K562 (cell line): ENCODE results near the gene NTN1. TPM values are rescaled to one million over a fixed set of nuclear protein-coding genes. Genes with fewer than 3 reads are reported as not detected.

Source experiments
- ATAC-seq: fragments of 200-7000 bp; cut with Tn5 transposase; 3 replicates; pipeline ENCODE4 v1.9.1; 2020; ENCODE audit warnings: moderate library complexity
- BruUV-seq: library from RNA; stranded (reverse); fragments of 400-500 nt; replicated peaks from 2 replicates; lab custom pipeline; 2021; lab: Mats Ljungman, UMichigan
- CTCF ChIA-PET: fragments of 300-600 bp; formaldehyde crosslinking; extraction: SDS; loops from one replicate; lab custom pipeline; 2021; ENCODE audit warnings: low intra/inter-chr PET ratio; lab: Yijun Ruan, JAX
- POLR2A ChIA-PET: fragments of 300-600, 350-650 bp; sonication (Branson Sonifier 250); formaldehyde crosslinking; extraction: SDS; loops from one replicate; lab custom pipeline; 2021; ENCODE audit warnings: antibody characterized with exemption, inconsistent platforms; lab: Yijun Ruan, JAX
- DNase-seq, 4 experiments: peaks; one replicate each; pipeline versions ENCODE4 v3.0.0 to v3.0.0-alpha.2; 2011 to 2018; ENCODE audit warnings: low spot score in 3 of 4, mixed read lengths in 3 of 4; ENCODE audit errors: extremely low read depth in 1 of 4
- FAIRE-seq: peaks from 2 replicates; lab custom pipeline; 2011; peaks lifted over from hg19 to GRCh38; lab: Jason Lieb, UNC
- H2AFZ ChIP-seq: 2 replicates; pipeline ENCODE4 v1.6.0; 2011; ENCODE audit warnings: low read depth, low read length, control low read depth, inconsistent platforms
- H3K27ac ChIP-seq: fragments of 200-600 bp; 3 replicates; pipeline ENCODE4 v1.8.0; 2011; ENCODE audit warnings: low read depth, mild to moderate bottlenecking, control low read depth, inconsistent platforms, low read length, moderate library complexity, mixed read lengths; ENCODE audit errors: extremely low read depth
- H3K27me3 ChIP-seq, 2 experiments: fragments of 300-600 bp in 1 of 2; 2 replicates in 1 of 2; 3 replicates in 1 of 2; pipeline versions ENCODE4 v1.6.0 to v1.8.0; 2011; ENCODE audit warnings: inconsistent platforms in 2 of 2, low read length in 2 of 2, mild to moderate bottlenecking in 1 of 2, mixed read lengths in 1 of 2, moderate library complexity in 1 of 2; ENCODE audit not compliant: control insufficient read depth in 2 of 2, insufficient read depth in 2 of 2
- H3K36me3 ChIP-seq: fragments of 300-600 bp; 3 replicates; pipeline ENCODE4 v1.8.0; 2011; ENCODE audit warnings: mild to moderate bottlenecking, low read length, inconsistent platforms; ENCODE audit not compliant: control insufficient read depth, insufficient read depth
- H3K4me1 ChIP-seq, 2 experiments: fragments of 200-600 bp in 1 of 2; replicated peaks in 1 of 2; 2 replicates in 1 of 2; 3 replicates in 1 of 2; pipeline versions ENCODE4 v1.5.1 to v1.8.0; 2011; ENCODE audit warnings: inconsistent platforms in 2 of 2, low read length in 2 of 2, mild to moderate bottlenecking in 1 of 2, mixed read lengths in 1 of 2, moderate library complexity in 1 of 2; ENCODE audit not compliant: control insufficient read depth in 2 of 2, insufficient read depth in 2 of 2
- H3K4me2 ChIP-seq: 2 replicates; pipeline ENCODE4 v1.6.1; 2011; ENCODE audit warnings: low read length, control low read depth, inconsistent platforms, mixed read lengths; ENCODE audit not compliant: insufficient read depth
- H3K4me3 ChIP-seq: fragments of 200-600 bp; sonication (generic), shearing (Covaris generic); 2 replicates; pipeline ENCODE4 v1.5.1; 2016; ENCODE audit warnings: control low read depth, inconsistent platforms
- H3K79me2 ChIP-seq: fragments of 200-600 bp; 3 replicates; pipeline ENCODE4 v1.8.0; 2011; ENCODE audit warnings: low read length, inconsistent platforms; ENCODE audit not compliant: control insufficient read depth, insufficient read depth
- H3K9ac ChIP-seq, 2 experiments: 2 replicates each; pipeline versions ENCODE4 v1.6.0 to v1.6.1; 2011; ENCODE audit warnings: low read depth in 2 of 2, low read length in 2 of 2, control low read depth in 1 of 2, inconsistent platforms in 1 of 2, mild to moderate bottlenecking in 1 of 2, mixed read lengths in 1 of 2; ENCODE audit not compliant: insufficient read depth in 1 of 2
- H3K9me1 ChIP-seq: one replicate; pipeline ENCODE4 v1.6.0; 2011; ENCODE audit warnings: inconsistent platforms, mild to moderate bottlenecking, low read length, moderate library complexity; ENCODE audit not compliant: control insufficient read depth, insufficient read depth
- H3K9me3 ChIP-seq: replicated peaks from 2 replicates; pipeline ENCODE4 v1.5.1; 2011; ENCODE audit warnings: low read depth, low read length, inconsistent platforms; ENCODE audit not compliant: control insufficient read depth, insufficient read depth
- H4K20me1 ChIP-seq: replicated peaks from 2 replicates; pipeline ENCODE4 v1.6.1; 2011; ENCODE audit warnings: low read length, inconsistent platforms, mixed read lengths; ENCODE audit not compliant: control insufficient read depth, insufficient read depth
- AFF1 ChIP-seq, 2 experiments: fragments of 450-650 bp; IDR thresholded peaks; 2 replicates each; pipeline ENCODE4 v1.6.1; 2018; ENCODE audit warnings: mild to moderate bottlenecking in 2 of 2, low read depth in 1 of 2; ENCODE audit not compliant: partially characterized antibody in 2 of 2
- E2F1 ChIP-seq: sonication (generic); formaldehyde crosslinking; IDR thresholded peaks from 2 replicates; pipeline ENCODE4 v1.8.1; 2023; ENCODE audit warnings: mild to moderate bottlenecking, missing genetic modification reagents, moderate library complexity
- HINFP ChIP-seq: fragments of 450-650 bp; conservative IDR thresholded peaks from 2 replicates; pipeline ENCODE4 v1.6.1; 2016; ENCODE audit warnings: missing genetic modification characterization, low read depth, mild to moderate bottlenecking, control low read depth, missing compliant biosample characterization
- RBFOX2 ChIP-seq: fragments of 200-400 bp; formaldehyde crosslinking; IDR thresholded peaks from 2 replicates; pipeline ENCODE4 v1.6.1; 2017; ENCODE audit warnings: low read depth, mild to moderate bottlenecking, low read length, moderate library complexity
- SIN3B ChIP-seq: fragments of 450-650 bp; IDR thresholded peaks from 2 replicates; pipeline ENCODE4 v1.6.1; 2017; ENCODE audit warnings: low read depth, mild to moderate bottlenecking, moderate library complexity
- SP2 ChIP-seq: IDR thresholded peaks from 2 replicates; pipeline ENCODE4 v1.6.1; 2011; ENCODE audit warnings: mild to moderate bottlenecking, low read depth, low read length, moderate library complexity; ENCODE audit not compliant: poor library complexity, severe bottlenecking; ENCODE audit errors: extremely low read depth
- ZNF41 ChIP-seq: fragments of 250-450 bp; sonication (Bioruptor Pico); conservative IDR thresholded peaks from 2 replicates; pipeline ENCODE4 v1.4.0; 2020; ENCODE audit warnings: mild to moderate bottlenecking
- ZNF445 ChIP-seq: fragments of 250-450 bp; sonication (Bioruptor Pico); IDR thresholded peaks from 2 replicates; pipeline ENCODE4 v1.4.0; 2020; ENCODE audit warnings: low read depth, mild to moderate bottlenecking, moderate library complexity
- WGBS: fragments of 100-300 bp; shearing (Covaris generic); methylation state at CpG from one replicate; pipeline ENCODE4 v1.1.6; 2016; ENCODE audit warnings: low coverage, mixed read lengths; ENCODE audit not compliant: insufficient coverage; ENCODE audit errors: missing lambda C conversion rate; 5-methylcytosine and 5-hydroxymethylcytosine counted together
- in situ Hi-C: fragments of 300-500 bp; cut with MboI; formaldehyde crosslinking; loops from 4 replicates; pipeline ENCODE4 v1.15.0; 2018; ENCODE audit warnings: inconsistent platforms, mixed read lengths
- intact Hi-C: fragments of 100-400 bp; cut with micrococcal nuclease; formaldehyde crosslinking; loops from 2 replicates; pipeline ENCODE4 v1.14.2; 2022
- polyA plus RNA-seq, 8 experiments: library from polyadenylated mRNA; depleted of rRNA in 4 of 8; stranded (reverse) in 5 of 8; unstranded in 3 of 8; fragments of >200 nt; fragmentation: Nextera tagmentation in 2 of 8; fragmentation: Illumina TruSeq in 1 of 8; extraction: Ambion mirVana in 2 of 8; extraction: Trizol in 1 of 8; gene quantifications; 2 replicates each; pipeline versions ENCODE4 v1.2.1 to v1.2.3, GENCODE V29; 2011 to 2014; ENCODE audit warnings: inconsistent platforms in 1 of 8, missing spikeins in 1 of 8
- total RNA-seq, 7 experiments: library from RNA; depleted of rRNA in 6 of 7; stranded (reverse); fragments of >200 nt in 6 of 7; fragmentation: Illumina TruSeq in 2 of 7; extraction: Trizol in 2 of 7; gene quantifications; 2 replicates each; pipeline versions ENCODE4 v1.2.1 to v1.2.3, GENCODE V29; 2011 to 2021; ENCODE audit warnings: low replicate concordance in 1 of 7

The NTN1 gene
- total and polyA plus RNA-seq, 9 of the 15 experiments (the other 6 are each of a cell fraction or from before 2014, with no cell fraction given): 0.02 TPM; not detected in 8

- 0% methylated on average over 4 of the region's 4 CpGs for WGBS
- Histone ChIP-seq H2AFZ (no peak overlapping the region), H3K79me2 (no peaks in the 10 kb centered on the region), H3K4me2 (no peak overlapping the region), H3K9me1 (no peaks in the 10 kb centered on the region), H3K9me3 (no peaks in the 10 kb centered on the region)
- in situ Hi-C loops (no loop called here), intact Hi-C loops (no loop called here)
- ATAC-seq: no peak
- POLR2A ChIA-PET: no interaction called here
- TF ChIP-seq ZNF41 (CRISPR knock-in tag): no peak
- TF ChIP-seq RBFOX2: no peak
- no peak for TF ChIP-seq SIN3B
- no peak for TF ChIP-seq E2F1 (CRISPR knock-in tag)
- TF ChIP-seq SP2: no peak
- TF ChIP-seq ZNF445: no peak
- TF ChIP-seq HINFP (tag): no peak
- no peak for TF ChIP-seq AFF1 (IDR thresholded peaks at IDR 0.05; ENCODE audit: low read depth in 1 of 2, partially characterized antibody in 2 of 2)
- TF ChIP-seq, all 486 proteins: peak for 0
- no peak overlapping the region for H3K27ac ChIP-seq
- H4K20me1 ChIP-seq: 0 out of 2 replicates have a peak, but pooled peaks cover 4% of the 10 kb centered on the region
- H3K36me3 ChIP-seq: no peaks in the 10 kb centered on the region
- peaks cover 0 to 8% of the 10 kb centered on the region in 2 experiments; a peak in 2 of 5 replicates for H3K27me3 ChIP-seq
- no peak overlapping the region for H3K9ac ChIP-seq
- no peak overlapping the region for H3K4me3 ChIP-seq
- no peaks in the 10 kb centered on the region for H3K4me1 ChIP-seq
- CTCF ChIA-PET: no interaction called here
- no peak for FAIRE-seq
- no TSS peak for BruUV-seq
- DNase-seq: no peak
These were observed 88.6 kb downstream of the NTN1 start for GRCh38 chr17:9109933-9110332.
